Measurements from ENCODE around the gene ONECUT3. TPM values are rescaled to one million over a fixed set of nuclear protein-coding genes. Genes with fewer than 3 reads are reported as not detected.

The ONECUT3 gene
- total RNA-seq, 1 donor from 2014 or later: 1.0 TPM

- Mint-ChIP-seq H3K36me3 (ENCODE audit: low read depth) (peaks cover 3% of the 10 kb centered on the region), H3K4me3 (no peak overlapping the region), H3K27me3 (ENCODE audit: low read depth) (peaks cover 94% of the 10 kb centered on the region), H3K9me3 (peaks cover 8% of the 10 kb centered on the region), H3K4me1 (no peaks in the 10 kb centered on the region), H3K27ac (ENCODE audit: unreplicated experiment) (no peak overlapping the region)
- DNase-seq (ENCODE audit: low read depth, low spot score): no peak
- no peak for TF ChIP-seq CTCF (conservative IDR thresholded peaks at IDR 0.05)
Observed at GRCh38 chr19:1765904-1766799, 12.8 kb downstream of the ONECUT3 start.

- Mint-ChIP-seq H3K36me3 (ENCODE audit: low read depth) (peaks cover 3% of the 10 kb centered on the region), H3K4me1 (no peaks in the 10 kb centered on the region), H3K9me3 (peaks cover 8% of the 10 kb centered on the region), H3K27ac (ENCODE audit: unreplicated experiment) (no peak overlapping the region), H3K4me3 (no peak overlapping the region), H3K27me3 (ENCODE audit: low read depth) (peaks cover 93% of the 10 kb centered on the region)
- no peak for DNase-seq (ENCODE audit: low read depth, low spot score)
- TF ChIP-seq CTCF (conservative IDR thresholded peaks at IDR 0.05): no peak
Observed at GRCh38 chr19:1766800-1767352, 13.6 kb downstream of the ONECUT3 start.

GRCh38 chr19:1767464-1767933 is 14.2 kb downstream of the ONECUT3 start:
- peak; percentile 95 for TF ChIP-seq CTCF (conservative IDR thresholded peaks at IDR 0.05)
- Mint-ChIP-seq H3K27me3 (ENCODE audit: low read depth) (peaks cover 92% of the 10 kb centered on the region), H3K4me1 (no peaks in the 10 kb centered on the region), H3K4me3 (no peak overlapping the region), H3K9me3 (peaks cover 8% of the 10 kb centered on the region), H3K36me3 (ENCODE audit: low read depth) (peaks cover 3% of the 10 kb centered on the region), H3K27ac (ENCODE audit: unreplicated experiment) (no peak overlapping the region)
- peak; percentile 78 for DNase-seq (ENCODE audit: low read depth, low spot score)

- Mint-ChIP-seq H3K27ac (ENCODE audit: unreplicated experiment) (no peak overlapping the region), H3K4me3 (no peak overlapping the region), H3K27me3 (ENCODE audit: low read depth) (peaks cover 92% of the 10 kb centered on the region), H3K36me3 (ENCODE audit: low read depth) (peaks cover 3% of the 10 kb centered on the region), H3K4me1 (no peaks in the 10 kb centered on the region), H3K9me3 (peaks cover 8% of the 10 kb centered on the region)
- DNase-seq (ENCODE audit: low read depth, low spot score): peak; percentile 64
- TF ChIP-seq CTCF (conservative IDR thresholded peaks at IDR 0.05): peak; percentile 35
Observed at GRCh38 chr19:1768248-1768647, 14.9 kb downstream of the ONECUT3 start.

GRCh38 chr19:1768918-1769644 is 15.8 kb downstream of the ONECUT3 start:
- no peak for DNase-seq (ENCODE audit: low read depth, low spot score)
- Mint-ChIP-seq H3K4me3 (no peak overlapping the region), H3K27ac (ENCODE audit: unreplicated experiment) (no peak overlapping the region), H3K36me3 (ENCODE audit: low read depth) (peaks cover 3% of the 10 kb centered on the region), H3K9me3 (peaks cover 8% of the 10 kb centered on the region), H3K27me3 (ENCODE audit: low read depth) (peaks cover 92% of the 10 kb centered on the region), H3K4me1 (no peaks in the 10 kb centered on the region)
- TF ChIP-seq CTCF (conservative IDR thresholded peaks at IDR 0.05): no peak

All from neural crest cell (in vitro differentiated cells).